Measurements from ENCODE around the gene RAG1. TPM values are rescaled to one million over a fixed set of nuclear protein-coding genes. Genes with fewer than 3 reads are reported as not detected.

The RAG1 gene
- total and polyA plus RNA-seq, 2 of the 8 experiments (the other 6 are each of a cell fraction or from before 2014, with no cell fraction given): 0.14 to 0.58 TPM

DNA sequence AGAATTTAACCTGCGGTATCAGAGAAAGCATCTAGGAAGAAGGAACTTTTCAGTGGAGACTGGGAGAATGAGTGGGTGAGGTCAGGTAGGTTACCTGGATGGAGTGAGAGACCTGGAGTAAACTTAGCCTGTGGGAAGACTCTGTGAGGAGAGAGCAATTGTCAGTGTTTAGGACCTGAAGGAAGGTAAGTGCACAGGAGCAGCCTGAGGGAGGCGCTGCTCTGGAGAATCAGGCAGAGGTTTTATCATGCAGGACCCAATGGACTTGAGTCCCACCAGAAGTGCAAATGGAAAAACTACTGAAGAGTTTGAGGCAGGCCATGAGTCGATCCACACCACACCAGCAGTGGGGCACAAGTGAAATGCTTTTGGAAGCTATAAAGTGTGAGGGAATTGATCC is 15.9 kb downstream of the RAG1 start:
- Histone ChIP-seq H3K79me2 (ENCODE audit: control insufficient read depth in 1 of 2, insufficient read depth in 2 of 2, low read length in 2 of 2) (no peaks in the 10 kb centered on the region), H3K4me1 (replicated peaks in 1 of 4; ENCODE audit: control insufficient read depth in 3 of 4, insufficient read depth in 4 of 4, low read length in 3 of 4) (no peaks in the 10 kb centered on the region), H3K9ac (replicated peaks in 1 of 4; ENCODE audit: extremely low read depth in 1 of 4, low read depth in 3 of 4, low read length in 3 of 4) (no peak overlapping the region), H3K23ac (ENCODE audit: insufficient read length) (no peak overlapping the region), H2BK20ac (ENCODE audit: low read length) (no peak overlapping the region), H4K8ac (ENCODE audit: extremely low read depth, insufficient read depth, low read length) (no peak overlapping the region), H3K14ac (ENCODE audit: insufficient read length) (no peak overlapping the region), H2BK5ac (ENCODE audit: low read depth, low read length) (no peak overlapping the region), H3K56ac (replicated peaks; ENCODE audit: insufficient read length, low read depth, low read length) (no peak overlapping the region), H2BK12ac (ENCODE audit: low read depth, low read length) (no peak overlapping the region), H4K91ac (replicated peaks; ENCODE audit: insufficient read length, low read length) (no peak overlapping the region), H2AK5ac (ENCODE audit: low read depth, low read length) (no peak overlapping the region), H2BK120ac (replicated peaks; ENCODE audit: low read depth, low read length) (no peak overlapping the region), H3K23me2 (ENCODE audit: low read depth, low read length) (no peaks in the 10 kb centered on the region), H3K4me3 (ENCODE audit: extremely low read depth in 1 of 4, insufficient read depth in 2 of 4, low read depth in 3 of 4, low read length in 4 of 4) (no peak overlapping the region), H3K9me3 (ENCODE audit: insufficient read depth in 2 of 2, low read depth in 1 of 2, low read length in 1 of 2) (peaks cover 21 to 23% of the 10 kb centered on the region in 2 experiments), H2AFZ (ENCODE audit: low read length) (no peak overlapping the region), H4K20me1 (replicated peaks in 1 of 2; ENCODE audit: control insufficient read depth in 1 of 2, insufficient read depth in 2 of 2, low read length in 2 of 2) (no peaks in the 10 kb centered on the region), H2BK15ac (ENCODE audit: low read length) (no peak overlapping the region), H3K36me3 (ENCODE audit: control insufficient read depth in 2 of 4, insufficient read depth in 4 of 4, low read length in 3 of 4) (no peaks in the 10 kb centered on the region), H3K18ac (ENCODE audit: extremely low read depth, low read length) (no peak overlapping the region), H3K27me3 (replicated peaks in 1 of 4; ENCODE audit: control insufficient read depth in 3 of 4, extremely low read depth in 1 of 4, insufficient read depth in 3 of 4, low read length in 3 of 4) (no peaks in the 10 kb centered on the region), H3K27ac (ENCODE audit: low read depth, low read length) (no peak overlapping the region), H3K79me1 (ENCODE audit: low read depth, low read length) (no peaks in the 10 kb centered on the region), H3K4me2 (ENCODE audit: insufficient read depth in 1 of 2, low read depth in 2 of 2, low read length in 2 of 2) (no peak overlapping the region), H3K4ac (replicated peaks; ENCODE audit: insufficient read length, low read depth, low read length) (no peak overlapping the region), H4K5ac (ENCODE audit: insufficient read length, low read depth, low read length) (no peak overlapping the region)
- DNase-seq (ENCODE audit: low read depth in 1 of 2, low spot score in 2 of 2) (no peak), FAIRE-seq (no peak)
- ChIA-PET POLR2A (ENCODE audit: partially characterized antibody) (no interaction called here), CTCF (ENCODE audit: partially characterized antibody) (interaction anchor here (1.7 kb wide), 1 partner anchor 10 kb away, joined by 6 read pairs; no protein-coding TSS in a partner anchor)
- WGBS, 2 experiments (ENCODE audit: extremely low coverage in 1 of 2, insufficient coverage in 1 of 2, insufficient read length in 1 of 2, insufficient replicate concordance in 2 of 2, low coverage in 1 of 2, low lambda C conversion rate in 2 of 2, missing lambda C conversion rate in 1 of 2): 60% methylated on average over 3 of the region's 3 CpGs; no CpG with 5 or more reads in 1 of the 2 experiments
- TF ChIP-seq TAF1 (IDR thresholded peaks at IDR 0.05; ENCODE audit: low read depth, low read length) (no peak), POLR2A (IDR thresholded peaks at IDR 0.05; ENCODE audit: control extremely low read depth in 1 of 2, low read depth in 2 of 2, low read length in 2 of 2) (no peak), RFX5 (IDR thresholded peaks at IDR 0.05; ENCODE audit: borderline replicate concordance, low read depth, low read length) (no peak), RAD21 (IDR thresholded peaks at IDR 0.05 in 1 of 2, conservative IDR thresholded peaks at IDR 0.05 in 1 of 2; ENCODE audit: low read depth in 2 of 2, low read length in 2 of 2) (peak in 1 of 2 experiments; percentile 11; a peak in 1 of 4 replicates), BRCA1 (IDR thresholded peaks at IDR 0.05; ENCODE audit: low read depth, low read length) (no peak), CHD2 (IDR thresholded peaks at IDR 0.05; ENCODE audit: low read length) (no peak)
- TF ChIP-seq, protein P1, sequence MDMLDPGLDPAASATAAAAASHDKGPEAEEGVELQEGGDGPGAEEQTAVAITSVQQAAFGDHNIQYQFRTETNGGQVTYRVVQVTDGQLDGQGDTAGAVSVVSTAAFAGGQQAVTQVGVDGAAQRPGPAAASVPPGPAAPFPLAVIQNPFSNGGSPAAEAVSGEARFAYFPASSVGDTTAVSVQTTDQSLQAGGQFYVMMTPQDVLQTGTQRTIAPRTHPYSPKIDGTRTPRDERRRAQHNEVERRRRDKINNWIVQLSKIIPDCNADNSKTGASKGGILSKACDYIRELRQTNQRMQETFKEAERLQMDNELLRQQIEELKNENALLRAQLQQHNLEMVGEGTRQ (IDR thresholded peaks at IDR 0.05; ENCODE audit: low read length): no peak
